HFF-Myc (cell line): ENCODE data around the gene OLIG3.
A peak's percentile ranks its signal among the peaks of the same experiment; 100 is the strongest.

ENCODE experiments used
- DNase-seq: peaks from one replicate; pipeline ENCODE4 v3.0.0-alpha.2; 2011; ENCODE audit warnings: low read depth; ENCODE audit errors: extremely low read depth
- H3K4me3 ChIP-seq: replicated peaks from 2 replicates; pipeline ENCODE4 v1.5.1; 2011; ENCODE audit warnings: low read depth, mild to moderate bottlenecking, control low read depth, low read length
- CTCF ChIP-seq: IDR thresholded peaks from 2 replicates; pipeline ENCODE4 v1.5.1; 2012; ENCODE audit warnings: mild to moderate bottlenecking, low read depth, low read length, control low read depth; ENCODE audit errors: missing control alignments

The OLIG3 gene

GRCh38 chr6:137480431-137480830 is 13.8 kb downstream of the OLIG3 start:
- no peak overlapping the region for H3K4me3 ChIP-seq

GRCh38 chr6:137475103-137475502 is 19.1 kb downstream of the OLIG3 start:
- DNase-seq, result no peak
- H3K4me3 ChIP-seq, result no peak overlapping the region
- TF ChIP-seq CTCF, result peak; percentile 13

More at GRCh38 chr6:137480431-137480830, 13.8 kb downstream of the OLIG3 start:
- no peak for DNase-seq
- TF ChIP-seq CTCF, result no peak

GRCh38 chr6:137473598-137473997 is 20.6 kb downstream of the OLIG3 start:
- TF ChIP-seq CTCF, result no peak
- DNase-seq, result no peak
- H3K4me3 ChIP-seq, result no peak overlapping the region

GRCh38 chr6:137472641-137473137 is 21.5 kb downstream of the OLIG3 start:
- no peak overlapping the region for H3K4me3 ChIP-seq
- no peak for TF ChIP-seq CTCF
- DNase-seq, result no peak

GRCh38 chr6:137471986-137472385 is 22.2 kb downstream of the OLIG3 start:
- H3K4me3 ChIP-seq, result no peak overlapping the region
- TF ChIP-seq CTCF, result no peak
- no peak for DNase-seq

GRCh38 chr6:137471497-137471896 is 22.7 kb downstream of the OLIG3 start:
- no peak for DNase-seq
- TF ChIP-seq CTCF, result no peak

GRCh38 chr6:137467211-137467610 is 27.0 kb downstream of the OLIG3 start:
- no peak for TF ChIP-seq CTCF
- DNase-seq, result no peak

More at GRCh38 chr6:137471497-137471896, 22.7 kb downstream of the OLIG3 start:
- H3K4me3 ChIP-seq, result no peak overlapping the region

More at GRCh38 chr6:137467211-137467610, 27.0 kb downstream of the OLIG3 start:
- no peak overlapping the region for H3K4me3 ChIP-seq
